HEK293 (cell line): ENCODE data around the gene ZNF467.

ENCODE experiments used
- CTCF ChIA-PET: fragments of 350-600 bp; formaldehyde crosslinking; extraction: SDS; loops from one replicate; lab custom pipeline; 2021; ENCODE audit warnings: antibody characterized with exemption; lab: Yijun Ruan, JAX
- POLR2A ChIA-PET: fragments of 300-600 bp; formaldehyde crosslinking; extraction: SDS; loops from one replicate; lab custom pipeline; 2020; ENCODE audit warnings: antibody characterized with exemption, inconsistent platforms; lab: Yijun Ruan, JAX
- H3K27ac ChIP-seq: fragments of 200-500 bp; sonication (Bioruptor generic); 2 replicates; pipeline ENCODE4 v1.5.1; 2014; ENCODE audit warnings: low read depth, low read length, control low read depth, inconsistent platforms; ENCODE audit errors: extremely low read depth
- H3K36me3 ChIP-seq, 2 experiments: fragments of 200-500 bp in 1 of 2; sonication (Bioruptor generic) in 1 of 2; 1 replicate in 1 of 2; 2 replicates in 1 of 2; pipeline ENCODE4 v1.5.1; 2014 to 2017; ENCODE audit warnings: inconsistent platforms in 2 of 2, low read length in 2 of 2; ENCODE audit not compliant: control insufficient read depth in 2 of 2, insufficient read depth in 1 of 2
- H3K4me1 ChIP-seq: fragments of 200-500 bp; sonication (Bioruptor generic); 2 replicates; pipeline ENCODE4 v1.5.1; 2014; ENCODE audit warnings: mild to moderate bottlenecking, low read length, inconsistent platforms; ENCODE audit not compliant: control insufficient read depth, insufficient read depth
- H3K4me3 ChIP-seq: 2 replicates; pipeline ENCODE4 v1.5.1; 2011; ENCODE audit warnings: low read depth, mild to moderate bottlenecking, control low read depth, low read length, moderate library complexity
- H3K9me3 ChIP-seq: fragments of 200-500 bp; sonication (Bioruptor generic); 2 replicates; pipeline ENCODE4 v1.5.1; 2014; ENCODE audit warnings: low read depth, low read length, inconsistent platforms; ENCODE audit not compliant: control insufficient read depth, insufficient read depth
- BCL11A ChIP-seq: fragments of 450-650 bp; formaldehyde crosslinking; IDR thresholded peaks from 2 replicates; pipeline ENCODE4 v1.5.1; 2016; ENCODE audit warnings: low read depth, missing biosample characterization, missing genetic modification characterization
- GLIS2 ChIP-seq: fragments of 450-650 bp; formaldehyde crosslinking; IDR thresholded peaks from 2 replicates; pipeline ENCODE4 v1.5.1; 2016; ENCODE audit warnings: missing biosample characterization, missing genetic modification characterization
- KLF9 ChIP-seq: fragments of 450-650 bp; formaldehyde crosslinking; IDR thresholded peaks from 2 replicates; pipeline ENCODE4 v1.5.1; 2016; ENCODE audit warnings: missing biosample characterization, missing genetic modification characterization, low read depth
- SCRT1 ChIP-seq: fragments of 450-650 bp; formaldehyde crosslinking; IDR thresholded peaks from 2 replicates; pipeline ENCODE4 v1.5.1; 2016; ENCODE audit warnings: missing biosample characterization, missing genetic modification characterization, borderline replicate concordance
- TRIM28 ChIP-seq: IDR thresholded peaks from 2 replicates; pipeline ENCODE4 v1.6.1; 2011; ENCODE audit warnings: low read length, control low read depth, borderline replicate concordance
- ZBTB48 ChIP-seq: fragments of 450-650 bp; formaldehyde crosslinking; IDR thresholded peaks from 2 replicates; pipeline ENCODE4 v1.5.1; 2016; ENCODE audit warnings: missing biosample characterization, missing genetic modification characterization
- ZIC2 ChIP-seq: fragments of 450-650 bp; formaldehyde crosslinking; IDR thresholded peaks from 2 replicates; pipeline ENCODE4 v1.5.1; 2016; ENCODE audit warnings: missing biosample characterization, missing genetic modification characterization
- ZNF514 ChIP-seq: fragments of 450-650 bp; formaldehyde crosslinking; IDR thresholded peaks from 2 replicates; pipeline ENCODE4 v1.5.1; 2016; ENCODE audit warnings: missing biosample characterization, missing genetic modification characterization
- ZNF701 ChIP-seq: fragments of 450-650 bp; formaldehyde crosslinking; IDR thresholded peaks from 2 replicates; pipeline ENCODE4 v1.5.1; 2016; ENCODE audit warnings: missing biosample characterization, missing genetic modification characterization
- TF ChIP-seq, protein P1 (sequence below): fragments of 450-650 bp; formaldehyde crosslinking; IDR thresholded peaks from 2 replicates; pipeline ENCODE4 v1.5.1; 2016; ENCODE audit warnings: missing biosample characterization, missing genetic modification characterization
- TF ChIP-seq, protein P2 (sequence below): fragments of 450-650 bp; formaldehyde crosslinking; IDR thresholded peaks from 2 replicates; pipeline ENCODE4 v1.5.1; 2016; ENCODE audit warnings: missing biosample characterization, missing genetic modification characterization
- TF ChIP-seq, protein P3 (sequence below): fragments of 450-650 bp; IDR thresholded peaks from 2 replicates; pipeline ENCODE4 v1.5.1; 2018; ENCODE audit warnings: missing biosample characterization, missing genetic modification characterization
- TF ChIP-seq, protein P4 (sequence below): fragments of 450-650 bp; formaldehyde crosslinking; IDR thresholded peaks from 2 replicates; pipeline ENCODE4 v1.5.1; 2016; ENCODE audit warnings: missing biosample characterization, missing genetic modification characterization

Gene ZNF467

DNA sequence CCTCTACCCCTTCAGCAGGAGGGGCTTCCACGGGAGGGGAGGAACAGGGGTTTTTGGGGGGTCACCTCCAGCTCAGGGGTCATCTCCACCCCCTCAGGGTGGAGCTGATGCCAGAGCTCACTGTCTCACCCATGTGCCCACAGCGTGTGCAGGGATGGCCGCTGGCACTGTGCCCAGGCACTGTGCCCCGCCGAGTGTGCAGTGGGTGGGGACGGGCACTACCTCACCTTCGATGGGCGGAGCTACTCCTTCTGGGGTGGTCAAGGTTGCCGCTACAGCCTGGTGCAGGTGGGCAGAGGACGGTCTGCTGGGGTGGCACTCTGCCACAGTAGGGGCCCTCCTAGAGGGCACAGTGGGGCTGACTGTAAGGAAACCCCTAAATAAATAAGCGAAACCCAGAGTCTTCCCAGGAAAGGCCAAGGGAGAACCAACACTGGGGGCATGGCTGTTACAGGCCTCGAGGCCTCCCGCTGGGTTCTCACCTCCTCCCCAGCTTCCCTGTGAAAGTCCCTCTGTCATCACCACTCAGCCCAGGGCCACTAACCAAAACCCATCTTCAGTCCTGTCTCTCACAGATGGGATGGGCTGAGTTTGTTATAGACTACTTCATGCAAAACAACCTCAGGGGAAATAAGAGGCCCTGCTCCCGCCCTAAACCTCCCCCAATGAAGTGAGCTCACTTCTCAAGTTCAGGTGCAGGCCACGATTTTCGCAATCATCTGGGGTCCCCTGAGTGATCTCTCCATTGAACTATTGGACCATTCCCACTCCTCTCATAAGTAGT, 7.4 kb upstream of the ZNF467 start (continued):
- TF ChIP-seq, protein P1, sequence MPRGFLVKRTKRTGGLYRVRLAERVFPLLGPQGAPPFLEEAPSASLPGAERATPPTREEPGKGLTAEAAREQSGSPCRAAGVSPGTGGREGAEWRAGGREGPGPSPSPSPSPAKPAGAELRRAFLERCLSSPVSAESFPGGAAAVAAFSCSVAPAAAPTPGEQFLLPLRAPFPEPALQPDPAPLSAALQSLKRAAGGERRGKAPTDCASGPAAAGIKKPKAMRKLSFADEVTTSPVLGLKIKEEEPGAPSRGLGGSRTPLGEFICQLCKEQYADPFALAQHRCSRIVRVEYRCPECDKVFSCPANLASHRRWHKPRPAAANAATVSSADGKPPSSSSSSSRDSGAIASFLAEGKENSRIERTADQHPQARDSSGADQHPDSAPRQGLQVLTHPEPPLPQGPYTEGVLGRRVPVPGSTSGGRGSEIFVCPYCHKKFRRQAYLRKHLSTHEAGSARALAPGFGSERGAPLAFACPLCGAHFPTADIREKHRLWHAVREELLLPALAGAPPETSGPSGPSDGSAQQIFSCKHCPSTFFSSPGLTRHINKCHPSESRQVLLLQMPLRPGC (tag by site-specific recombination): no peak

DNA sequence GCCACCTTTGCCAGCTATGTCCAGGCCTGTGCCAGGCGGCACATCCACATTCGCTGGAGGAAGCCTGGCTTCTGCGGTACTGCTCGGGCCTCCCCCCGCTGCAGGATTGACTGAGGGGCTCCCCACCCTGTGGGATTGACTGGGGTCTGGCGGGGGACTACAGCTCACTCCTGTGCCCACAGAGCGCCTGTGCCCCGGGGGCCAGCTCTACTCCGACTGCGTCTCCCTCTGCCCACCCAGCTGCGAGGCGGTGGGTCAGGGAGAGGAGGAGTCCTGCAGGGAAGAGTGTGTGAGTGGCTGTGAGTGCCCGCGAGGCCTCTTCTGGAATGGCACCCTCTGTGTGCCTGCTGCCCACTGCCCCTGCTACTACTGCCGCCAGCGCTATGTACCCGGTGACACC, 6.7 kb upstream of the ZNF467 start:
- no peaks in the 10 kb centered on the region for H3K9me3 ChIP-seq
- H3K27ac ChIP-seq: no peak overlapping the region
- POLR2A ChIA-PET: interaction anchor here (1.4 kb wide), 1 partner anchor 8 kb away, joined by 4 read pairs; no protein-coding TSS in a partner anchor
- H3K4me1 ChIP-seq: no peaks in the 10 kb centered on the region
- CTCF ChIA-PET: interaction anchor here (0.6 to 1.2 kb wide), 2 partner anchors 10 to 27 kb away, joined by 3 read pairs; no protein-coding TSS in a partner anchor
- no peaks in the 10 kb centered on the region for H3K36me3 ChIP-seq
- H3K4me3 ChIP-seq: no peak overlapping the region
- TF ChIP-seq, protein P2, sequence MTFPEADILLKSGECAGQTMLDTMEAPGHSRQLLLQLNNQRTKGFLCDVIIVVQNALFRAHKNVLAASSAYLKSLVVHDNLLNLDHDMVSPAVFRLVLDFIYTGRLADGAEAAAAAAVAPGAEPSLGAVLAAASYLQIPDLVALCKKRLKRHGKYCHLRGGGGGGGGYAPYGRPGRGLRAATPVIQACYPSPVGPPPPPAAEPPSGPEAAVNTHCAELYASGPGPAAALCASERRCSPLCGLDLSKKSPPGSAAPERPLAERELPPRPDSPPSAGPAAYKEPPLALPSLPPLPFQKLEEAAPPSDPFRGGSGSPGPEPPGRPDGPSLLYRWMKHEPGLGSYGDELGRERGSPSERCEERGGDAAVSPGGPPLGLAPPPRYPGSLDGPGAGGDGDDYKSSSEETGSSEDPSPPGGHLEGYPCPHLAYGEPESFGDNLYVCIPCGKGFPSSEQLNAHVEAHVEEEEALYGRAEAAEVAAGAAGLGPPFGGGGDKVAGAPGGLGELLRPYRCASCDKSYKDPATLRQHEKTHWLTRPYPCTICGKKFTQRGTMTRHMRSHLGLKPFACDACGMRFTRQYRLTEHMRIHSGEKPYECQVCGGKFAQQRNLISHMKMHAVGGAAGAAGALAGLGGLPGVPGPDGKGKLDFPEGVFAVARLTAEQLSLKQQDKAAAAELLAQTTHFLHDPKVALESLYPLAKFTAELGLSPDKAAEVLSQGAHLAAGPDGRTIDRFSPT (tag by site-specific recombination): 0 out of 2 replicates have a peak, but pooled peaks have one; percentile 12
- no peak for TF ChIP-seq TRIM28
- TF ChIP-seq SCRT1 (tag by site-specific recombination): no peak
- TF ChIP-seq, protein P3, sequence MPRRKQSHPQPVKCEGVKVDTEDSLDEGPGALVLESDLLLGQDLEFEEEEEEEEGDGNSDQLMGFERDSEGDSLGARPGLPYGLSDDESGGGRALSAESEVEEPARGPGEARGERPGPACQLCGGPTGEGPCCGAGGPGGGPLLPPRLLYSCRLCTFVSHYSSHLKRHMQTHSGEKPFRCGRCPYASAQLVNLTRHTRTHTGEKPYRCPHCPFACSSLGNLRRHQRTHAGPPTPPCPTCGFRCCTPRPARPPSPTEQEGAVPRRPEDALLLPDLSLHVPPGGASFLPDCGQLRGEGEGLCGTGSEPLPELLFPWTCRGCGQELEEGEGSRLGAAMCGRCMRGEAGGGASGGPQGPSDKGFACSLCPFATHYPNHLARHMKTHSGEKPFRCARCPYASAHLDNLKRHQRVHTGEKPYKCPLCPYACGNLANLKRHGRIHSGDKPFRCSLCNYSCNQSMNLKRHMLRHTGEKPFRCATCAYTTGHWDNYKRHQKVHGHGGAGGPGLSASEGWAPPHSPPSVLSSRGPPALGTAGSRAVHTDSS (tag by site-specific recombination): no peak
- TF ChIP-seq, all 188 proteins: peak for 1

DNA sequence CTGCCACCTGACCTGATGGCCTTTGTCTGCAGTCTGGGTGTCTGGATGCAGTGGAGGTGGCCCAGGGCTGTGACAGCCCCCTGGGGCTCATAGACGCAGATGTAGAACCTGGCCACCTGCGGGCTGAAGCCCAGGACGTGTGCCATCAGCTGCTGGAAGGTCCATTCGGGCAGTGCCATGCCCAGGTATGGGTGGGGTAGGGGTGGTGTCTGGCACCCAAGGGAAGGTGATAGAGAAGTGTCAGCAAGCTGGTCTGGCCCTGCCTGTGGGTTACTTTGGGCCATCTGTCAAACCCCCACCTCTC, 6.1 kb upstream of the ZNF467 start:
- H3K4me3 ChIP-seq: no peak overlapping the region
- no peaks in the 10 kb centered on the region for H3K4me1 ChIP-seq
- no peaks in the 10 kb centered on the region for H3K9me3 ChIP-seq
- POLR2A ChIA-PET: interaction anchor here (1.4 kb wide), 1 partner anchor 8 kb away, joined by 4 read pairs; no protein-coding TSS in a partner anchor
- TF ChIP-seq GLIS2: peak; percentile 47; the same call in 1 of the 2 replicates
- no peak for TF ChIP-seq ZNF514 (tag by site-specific recombination)
- CTCF ChIA-PET: interaction anchor here (1.2 kb wide), 1 partner anchor 27 kb away, joined by 3 read pairs; no protein-coding TSS in a partner anchor
- H3K36me3 ChIP-seq: no peaks in the 10 kb centered on the region
- H3K27ac ChIP-seq: no peak overlapping the region

DNA sequence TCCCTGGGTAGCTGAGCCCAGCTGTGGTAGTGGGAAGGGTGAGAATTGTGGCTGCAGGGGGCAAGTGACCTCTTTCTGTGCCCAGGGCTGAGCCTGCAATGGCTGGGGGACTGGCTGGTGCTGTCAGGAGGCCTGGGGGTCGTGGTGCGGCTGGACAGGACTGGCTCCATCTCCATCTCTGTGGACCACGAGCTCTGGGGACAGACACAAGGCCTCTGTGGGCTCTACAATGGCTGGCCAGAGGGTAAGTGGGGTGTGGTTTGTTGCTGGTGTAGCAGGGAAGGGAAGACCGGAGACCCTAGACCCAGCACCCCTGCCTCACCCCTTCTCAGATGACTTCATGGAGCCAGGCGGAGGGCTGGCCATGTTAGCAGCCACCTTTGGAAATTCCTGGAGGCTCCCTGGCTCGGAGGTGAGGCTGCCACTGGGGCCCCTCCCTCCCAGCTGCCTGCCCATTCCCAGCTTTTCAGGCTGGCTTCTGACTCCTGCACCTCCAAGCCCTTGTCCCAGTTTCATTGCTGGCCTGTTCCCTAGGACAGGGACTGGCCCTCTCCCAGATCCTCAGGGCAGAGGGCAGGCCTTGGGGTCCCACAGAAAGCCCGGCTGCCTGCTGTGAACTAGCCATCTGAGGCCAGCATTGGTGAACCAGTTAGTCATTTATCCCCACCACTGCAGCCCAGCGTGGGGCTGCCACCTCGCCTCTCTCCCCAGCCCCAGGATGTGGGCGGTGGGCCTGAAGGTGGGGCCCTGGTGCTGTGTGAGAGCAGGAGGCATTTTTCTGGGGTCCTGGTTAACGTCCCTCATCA, 5.5 kb upstream of the ZNF467 start:
- no peaks in the 10 kb centered on the region for H3K9me3 ChIP-seq
- H3K4me1 ChIP-seq: no peaks in the 10 kb centered on the region
- H3K4me3 ChIP-seq: no peak overlapping the region
- no peak for TF ChIP-seq ZBTB48 (tag by site-specific recombination)
- peak; percentile 38 for TF ChIP-seq ZIC2 (tag by site-specific recombination)
- no peak for TF ChIP-seq KLF9 (tag by site-specific recombination)
- TF ChIP-seq, protein P4, sequence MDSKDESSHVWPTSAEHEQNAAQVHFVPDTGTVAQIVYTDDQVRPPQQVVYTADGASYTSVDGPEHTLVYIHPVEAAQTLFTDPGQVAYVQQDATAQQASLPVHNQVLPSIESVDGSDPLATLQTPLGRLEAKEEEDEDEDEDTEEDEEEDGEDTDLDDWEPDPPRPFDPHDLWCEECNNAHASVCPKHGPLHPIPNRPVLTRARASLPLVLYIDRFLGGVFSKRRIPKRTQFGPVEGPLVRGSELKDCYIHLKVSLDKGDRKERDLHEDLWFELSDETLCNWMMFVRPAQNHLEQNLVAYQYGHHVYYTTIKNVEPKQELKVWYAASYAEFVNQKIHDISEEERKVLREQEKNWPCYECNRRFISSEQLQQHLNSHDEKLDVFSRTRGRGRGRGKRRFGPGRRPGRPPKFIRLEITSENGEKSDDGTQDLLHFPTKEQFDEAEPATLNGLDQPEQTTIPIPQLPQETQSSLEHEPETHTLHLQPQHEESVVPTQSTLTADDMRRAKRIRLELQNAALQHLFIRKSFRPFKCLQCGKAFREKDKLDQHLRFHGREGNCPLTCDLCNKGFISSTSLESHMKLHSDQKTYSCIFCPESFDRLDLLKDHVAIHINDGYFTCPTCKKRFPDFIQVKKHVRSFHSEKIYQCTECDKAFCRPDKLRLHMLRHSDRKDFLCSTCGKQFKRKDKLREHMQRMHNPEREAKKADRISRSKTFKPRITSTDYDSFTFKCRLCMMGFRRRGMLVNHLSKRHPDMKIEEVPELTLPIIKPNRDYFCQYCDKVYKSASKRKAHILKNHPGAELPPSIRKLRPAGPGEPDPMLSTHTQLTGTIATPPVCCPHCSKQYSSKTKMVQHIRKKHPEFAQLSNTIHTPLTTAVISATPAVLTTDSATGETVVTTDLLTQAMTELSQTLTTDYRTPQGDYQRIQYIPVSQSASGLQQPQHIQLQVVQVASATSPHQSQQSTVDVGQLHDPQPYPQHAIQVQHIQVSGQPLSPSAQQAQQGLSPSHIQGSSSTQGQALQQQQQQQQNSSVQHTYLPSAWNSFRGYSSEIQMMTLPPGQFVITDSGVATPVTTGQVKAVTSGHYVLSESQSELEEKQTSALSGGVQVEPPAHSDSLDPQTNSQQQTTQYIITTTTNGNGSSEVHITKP (tag by site-specific recombination): no peak
- no peak for TF ChIP-seq BCL11A (tag by site-specific recombination)
- TF ChIP-seq ZNF701 (tag by site-specific recombination): no peak
- H3K27ac ChIP-seq: no peak overlapping the region
- POLR2A ChIA-PET: no interaction called here
- H3K36me3 ChIP-seq: no peaks in the 10 kb centered on the region
- CTCF ChIA-PET: interaction anchor here (1.5 kb wide), 1 partner anchor 11 kb away, joined by 5 read pairs; no protein-coding TSS in a partner anchor
